Small intestine (tissue), 7 donors: ENCODE results near the gene ATP1A2. TPM values are rescaled to one million over a fixed set of nuclear protein-coding genes. Genes with fewer than 3 reads are reported as not detected.

Experiments used
- DNase-seq, 2 donors: peaks; one replicate each; pipeline versions ENCODE4 v3.0.0 to v3.0.0-alpha.2; 2013
- FAIRE-seq: peaks from 2 replicates; lab custom pipeline; 2012; peaks lifted over from hg19 to GRCh38; lab: Jason Lieb, UNC
- H3K27ac ChIP-seq, 3 donors: one replicate each; pipeline ENCODE4 v1.5.1; 2013; ENCODE audit warnings: low read length in 2 of 3, mild to moderate bottlenecking in 2 of 3, control low read depth in 1 of 3, inconsistent platforms in 1 of 3, low read depth in 1 of 3, moderate library complexity in 1 of 3
- H3K27me3 ChIP-seq, 3 donors: one replicate each; pipeline ENCODE4 v1.6.1; 2013; ENCODE audit warnings: low read length in 3 of 3, inconsistent platforms in 1 of 3; ENCODE audit not compliant: control insufficient read depth in 3 of 3, insufficient read depth in 3 of 3
- H3K36me3 ChIP-seq, 3 donors: one replicate each; pipeline ENCODE4 v1.6.1; 2013; ENCODE audit warnings: low read length in 3 of 3, inconsistent platforms in 1 of 3, low read depth in 1 of 3, mild to moderate bottlenecking in 1 of 3, moderate library complexity in 1 of 3; ENCODE audit not compliant: control insufficient read depth in 3 of 3, insufficient read depth in 2 of 3
- H3K4me1 ChIP-seq, 3 donors: one replicate each; pipeline ENCODE4 v1.6.1; 2013; ENCODE audit warnings: low read length in 2 of 3, inconsistent platforms in 1 of 3, low read depth in 1 of 3, mild to moderate bottlenecking in 1 of 3, moderate library complexity in 1 of 3; ENCODE audit not compliant: control insufficient read depth in 3 of 3, insufficient read depth in 2 of 3
- H3K4me3 ChIP-seq, 3 donors: one replicate each; pipeline ENCODE4 v1.5.1; 2013; ENCODE audit warnings: low read length in 3 of 3, control low read depth in 1 of 3, inconsistent platforms in 1 of 3, low read depth in 1 of 3, mild to moderate bottlenecking in 1 of 3, moderate library complexity in 1 of 3
- H3K9me3 ChIP-seq, 2 donors: one replicate each; pipeline ENCODE4 v1.6.1; 2013; ENCODE audit warnings: low read depth in 1 of 2, low read length in 1 of 2; ENCODE audit not compliant: control insufficient read depth in 2 of 2, insufficient read depth in 1 of 2
- WGBS, 3 donors: extraction: QIAGEN DNeasy Blood & Tissue Kit; methylation state at CpG; one replicate each; pipeline ENCODE4 v1.1.7; 2013; 5-methylcytosine and 5-hydroxymethylcytosine counted together
- polyA plus RNA-seq, 4 donors: library from polyadenylated mRNA; stranded (reverse) in 3 of 4; unstranded in 1 of 4; fragments of 200-250 nt in 3 of 4; fragments of 120-200 nt in 1 of 4; gene quantifications; one replicate each; pipeline versions ENCODE4 v1.2.1 to v1.2.3, GENCODE V29; 2013
- donor health status: healthy with polysubstance abuse.
- donor health status: control.
- donor health status: control.
- donor health status: Bipolar disorder and iron deficiency.
- donor health status: healthy.

The ATP1A2 gene
- polyA plus RNA-seq, 4 donors = 0.22 to 5.3 (median 1.2) TPM

DNA sequence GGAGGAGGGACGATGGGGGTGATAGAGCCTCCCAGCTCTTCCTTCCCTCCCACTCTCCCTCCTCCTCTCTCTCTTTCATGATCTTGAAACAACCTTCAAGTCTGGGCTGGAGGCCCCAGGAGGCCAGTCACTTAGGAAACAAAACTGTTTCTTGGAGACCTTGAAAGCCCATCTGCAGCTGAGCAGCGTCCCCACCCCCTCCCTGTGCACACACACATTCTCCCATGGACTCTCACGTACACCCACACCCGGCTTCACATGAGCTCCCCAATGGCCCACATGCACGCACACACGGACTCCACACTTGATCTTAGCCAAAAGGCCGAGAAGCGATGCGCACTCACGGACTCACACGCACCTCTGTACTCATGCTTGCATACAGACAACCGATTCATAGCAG, 3.2 kb upstream of the ATP1A2 start:
- FAIRE-seq (no peak), DNase-seq (no peak)
- H3K27me3 ChIP-seq = peaks cover 0 to 22% (median 3%) of the 10 kb centered on the region in 3 donors
- no peaks in the 10 kb centered on the region for H3K9me3 ChIP-seq
- H3K4me1 ChIP-seq = peaks cover 0 to 5% (median 0%) of the 10 kb centered on the region in 3 donors
- H3K36me3 ChIP-seq = no peaks in the 10 kb centered on the region
- no peak overlapping the region for H3K27ac ChIP-seq
- 76 to 80% (median 79%) methylated on average over 12 of the region's 12 CpGs for WGBS, 3 donors
- no peak overlapping the region for H3K4me3 ChIP-seq

DNA sequence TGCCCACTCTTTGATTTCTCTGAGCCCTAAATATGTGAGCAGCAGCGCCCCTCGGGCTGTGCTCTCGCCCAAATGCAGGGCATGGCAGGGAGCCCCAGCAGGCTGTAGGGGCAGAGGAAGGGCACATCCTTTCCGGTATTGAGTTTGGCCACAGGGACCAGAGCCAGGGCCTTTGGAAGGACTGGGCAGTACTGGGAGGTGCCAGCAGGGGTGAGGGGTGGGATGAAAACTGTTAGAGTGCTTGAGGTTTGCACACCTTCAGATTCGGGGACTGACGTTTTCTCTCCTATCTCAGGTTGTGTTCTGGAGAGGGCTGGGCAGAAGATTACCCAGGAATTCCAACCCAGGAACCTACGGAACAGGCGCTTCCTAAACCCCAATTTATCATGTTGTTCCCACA, 2.2 kb upstream of the ATP1A2 start:
- Histone ChIP-seq H3K4me3 (no peak overlapping the region), H3K27ac (no peak overlapping the region)

DNA sequence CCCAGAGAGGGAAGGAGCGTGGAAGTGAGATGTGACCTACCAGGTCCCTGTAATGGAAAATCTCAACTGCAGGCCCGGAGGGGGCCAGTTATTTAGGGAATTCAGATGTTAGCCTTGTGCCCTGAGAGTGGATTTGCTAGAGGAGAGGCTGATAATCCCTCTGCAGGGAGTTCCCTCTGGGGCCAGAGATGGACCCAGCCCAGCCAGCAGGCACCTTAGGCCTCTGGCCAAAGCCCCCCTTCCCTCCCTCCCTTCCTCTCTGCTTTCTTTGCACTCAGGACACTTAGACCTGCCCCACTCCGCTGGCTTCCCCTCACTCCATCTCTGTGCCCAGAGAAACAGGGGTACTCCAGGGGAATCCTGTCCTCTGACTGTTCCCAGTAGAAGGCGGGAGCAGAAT, 1.5 kb upstream of the ATP1A2 start:
- Histone ChIP-seq H3K4me1 (peaks cover 0 to 5% (median 0%) of the 10 kb centered on the region in 3 donors), H3K9me3 (no peaks in the 10 kb centered on the region), H3K27me3 (peaks cover 0 to 34% (median 3%) of the 10 kb centered on the region in 3 donors), H3K36me3 (no peaks in the 10 kb centered on the region), H3K4me3 (no peak overlapping the region), H3K27ac (no peak overlapping the region)
- FAIRE-seq (no peak), DNase-seq (no peak)
- WGBS, 3 donors = 68 to 85% (median 81%) methylated on average over 4 of the region's 4 CpGs

More for the DNA sequence above, 2.2 kb upstream of the ATP1A2 start:
- H3K4me1 ChIP-seq = peaks cover 0 to 5% (median 0%) of the 10 kb centered on the region in 3 donors
- H3K36me3 ChIP-seq = no peaks in the 10 kb centered on the region
- 80 to 87% (median 86%) methylated on average over 8 of the region's 8 CpGs for WGBS, 3 donors
- FAIRE-seq = no peak
- peaks cover 0 to 32% (median 3%) of the 10 kb centered on the region in 3 donors for H3K27me3 ChIP-seq
- no peak for DNase-seq
- H3K9me3 ChIP-seq = no peaks in the 10 kb centered on the region

DNA sequence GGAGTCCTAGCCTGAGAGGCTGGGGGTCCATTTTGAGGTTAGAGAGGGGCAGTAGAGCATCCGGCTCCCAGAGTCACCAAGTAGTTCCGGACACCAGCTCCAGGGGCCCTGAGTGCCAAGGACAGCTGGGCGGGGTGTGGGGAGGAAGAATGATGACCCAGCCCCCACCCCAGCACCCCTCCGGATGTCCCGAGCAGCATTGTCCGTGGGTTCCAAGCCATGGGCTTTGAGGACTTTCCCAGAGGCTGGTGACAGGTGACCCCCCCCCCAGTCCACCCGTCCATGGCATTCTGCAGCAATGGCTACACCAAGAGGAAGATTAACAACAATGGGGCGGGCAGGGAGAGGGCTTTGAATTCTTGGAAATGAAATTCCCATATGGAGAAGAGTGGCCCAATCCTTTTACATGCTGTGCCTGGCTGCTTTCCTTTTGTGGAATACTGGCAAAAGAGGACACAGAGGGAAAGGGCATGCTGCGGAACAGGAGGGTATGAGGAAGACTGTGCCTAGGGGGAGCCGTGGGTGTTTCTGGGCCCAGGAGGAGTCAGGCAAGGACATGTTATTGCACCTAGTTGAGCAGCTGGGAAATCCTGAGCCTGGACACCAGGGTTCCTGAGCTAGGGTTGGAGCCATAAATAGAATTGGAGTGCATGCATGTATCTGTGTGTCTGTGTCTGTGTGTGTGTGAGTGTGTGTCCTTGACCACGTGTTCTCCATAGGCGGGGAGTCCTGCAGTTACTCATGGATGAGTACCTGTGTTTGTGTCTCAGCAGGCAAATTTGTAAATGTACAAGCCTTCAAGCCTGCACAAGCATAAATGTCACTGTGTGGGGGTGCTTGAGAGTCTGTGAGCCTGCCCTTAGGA, 956 bp downstream of the ATP1A2 start:
- H3K27me3 ChIP-seq = peaks cover 0 to 35% (median 0%) of the 10 kb centered on the region in 3 donors
- 57 to 64% (median 57%) methylated on average over 12 of the region's 12 CpGs for WGBS, 3 donors
- H3K4me1 ChIP-seq = peaks cover 0 to 5% (median 0%) of the 10 kb centered on the region in 3 donors
- DNase-seq (no peak), FAIRE-seq (no peak)
- H3K9me3 ChIP-seq = no peaks in the 10 kb centered on the region
- no peak overlapping the region for H3K4me3 ChIP-seq
- no peaks in the 10 kb centered on the region for H3K36me3 ChIP-seq
- H3K27ac ChIP-seq = peak overlapping the region in 1 of 3 donors; percentile 36

DNA sequence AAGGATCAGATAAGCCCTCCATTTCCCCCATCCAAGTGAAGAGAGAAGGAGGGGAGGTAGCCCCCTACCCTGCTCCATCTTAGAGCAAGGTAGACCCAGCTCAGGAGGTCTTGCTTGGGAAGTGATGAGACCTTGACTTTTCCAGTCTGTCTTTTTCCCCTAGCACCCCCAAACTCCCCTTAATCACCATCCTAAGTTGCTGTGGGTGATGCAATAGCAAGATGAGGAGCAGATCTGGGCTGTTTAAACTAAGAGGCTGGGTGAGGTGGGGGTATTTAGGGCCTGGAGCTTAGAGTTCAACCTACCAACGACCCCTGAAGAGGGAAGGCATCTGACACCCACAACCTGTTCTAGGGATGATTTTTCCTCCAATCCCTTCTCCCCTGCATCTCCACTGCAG, 1.7 kb downstream of the ATP1A2 start:
- WGBS, 3 donors = 0 to 17% (median 10%) methylated on average over 1 of the region's 1 CpG
- Histone ChIP-seq H3K27me3 (peaks cover 0 to 35% (median 0%) of the 10 kb centered on the region in 3 donors), H3K27ac (no peak overlapping the region), H3K9me3 (no peaks in the 10 kb centered on the region), H3K36me3 (no peaks in the 10 kb centered on the region), H3K4me1 (peaks cover 0 to 5% (median 0%) of the 10 kb centered on the region in 3 donors), H3K4me3 (no peak overlapping the region)
- FAIRE-seq (no peak), DNase-seq (no peak)

DNA sequence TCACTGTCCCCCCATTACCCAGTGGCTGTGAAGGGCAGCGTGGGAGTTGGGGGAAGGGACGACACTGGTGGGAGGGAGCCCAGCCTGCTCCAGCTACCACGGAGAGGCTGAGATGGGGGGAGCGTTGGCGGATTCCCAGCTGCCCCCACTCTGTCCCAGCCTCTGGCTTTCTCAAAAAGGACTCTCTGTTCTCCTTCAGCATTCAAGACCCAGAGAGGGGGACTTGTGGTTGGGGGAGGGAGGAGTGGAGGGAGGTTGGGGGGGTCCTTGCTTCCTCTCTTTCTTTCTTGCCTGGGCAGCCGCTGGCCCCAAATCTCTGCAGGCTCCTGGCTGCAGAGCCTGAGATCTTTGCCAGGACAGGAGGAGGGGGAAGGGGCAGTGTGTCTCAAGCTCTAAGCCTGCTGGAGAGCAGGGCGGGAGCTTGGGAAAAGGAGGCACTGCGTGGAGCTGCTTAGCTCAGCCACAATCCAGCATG, 2.2 kb downstream of the ATP1A2 start:
- DNase-seq = no peak
- Histone ChIP-seq H3K27ac (no peak overlapping the region), H3K27me3 (peaks cover 0 to 35% (median 0%) of the 10 kb centered on the region in 3 donors), H3K36me3 (no peaks in the 10 kb centered on the region), H3K9me3 (no peaks in the 10 kb centered on the region), H3K4me1 (peaks cover 0 to 5% (median 0%) of the 10 kb centered on the region in 3 donors), H3K4me3 (no peak overlapping the region)
- WGBS, 3 donors = 33 to 60% (median 55%) methylated on average over 7 to 8 of the region's 8 CpGs
- no peak for FAIRE-seq

DNA sequence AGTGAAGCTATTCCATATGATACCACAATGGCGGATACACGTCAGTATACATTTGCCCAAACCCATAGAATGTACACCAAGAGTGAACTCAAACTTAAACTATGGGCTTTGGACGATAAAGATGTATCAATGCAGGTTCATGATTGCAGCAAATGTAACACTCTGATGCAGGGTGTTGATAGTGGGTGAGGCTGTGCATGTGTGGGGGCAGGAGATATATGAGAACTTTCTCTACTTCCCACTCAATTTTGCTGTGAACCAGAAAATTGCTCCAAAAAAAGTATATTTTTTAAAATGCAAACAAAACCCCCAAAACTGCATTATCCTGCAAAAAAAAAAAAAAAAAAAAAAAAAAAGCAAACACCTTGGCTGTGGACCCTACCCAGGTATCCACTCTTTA, 3.4 kb downstream of the ATP1A2 start:
- Histone ChIP-seq H3K36me3 (no peaks in the 10 kb centered on the region), H3K9me3 (no peaks in the 10 kb centered on the region), H3K4me1 (peaks cover 0 to 5% (median 0%) of the 10 kb centered on the region in 3 donors), H3K27ac (no peak overlapping the region), H3K4me3 (no peak overlapping the region), H3K27me3 (peaks cover 0 to 35% (median 0%) of the 10 kb centered on the region in 3 donors)
- 80 to 93% (median 81%) methylated on average over 3 of the region's 3 CpGs for WGBS, 3 donors
- no peak for FAIRE-seq
- no peak for DNase-seq

DNA sequence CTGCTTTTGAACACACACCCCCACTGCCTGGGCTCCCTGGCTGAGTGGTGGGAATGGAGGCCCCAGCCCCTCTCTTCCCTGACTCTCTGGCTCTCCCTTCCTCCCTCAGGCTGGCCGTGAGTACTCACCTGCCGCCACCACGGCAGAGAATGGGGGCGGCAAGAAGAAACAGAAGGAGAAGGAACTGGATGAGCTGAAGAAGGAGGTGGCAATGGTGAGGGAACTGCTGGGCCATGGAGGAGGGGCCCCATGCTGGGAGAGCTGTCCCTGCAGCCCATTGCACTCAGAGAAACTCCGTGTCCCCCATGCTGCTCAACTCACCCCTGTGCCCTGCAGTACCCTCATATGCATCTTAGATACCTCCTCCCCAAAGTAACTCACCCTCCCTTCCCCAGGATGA, 5.2 kb downstream of the ATP1A2 start:
- WGBS, 3 donors = 86 to 95% (median 87%) methylated on average over 5 of the region's 5 CpGs
- DNase-seq = no peak

More for the DNA sequence above, 5.2 kb downstream of the ATP1A2 start:
- no peak for FAIRE-seq
- H3K36me3 ChIP-seq = no peaks in the 10 kb centered on the region
- H3K4me3 ChIP-seq = no peak overlapping the region
- no peaks in the 10 kb centered on the region for H3K9me3 ChIP-seq
- H3K27ac ChIP-seq = no peak overlapping the region
- H3K4me1 ChIP-seq = peaks cover 0 to 8% (median 0%) of the 10 kb centered on the region in 3 donors
- peaks cover 0 to 26% (median 0%) of the 10 kb centered on the region in 3 donors for H3K27me3 ChIP-seq
